ENCODE measurements around the gene SLC22A31. TPM values are rescaled to one million over a fixed set of nuclear protein-coding genes. Genes with fewer than 3 reads are reported as not detected.
A peak's percentile ranks its signal among the peaks of the same experiment; 100 is the strongest.
"Not testable (repeated sequence)": the region's sequence is repeated elsewhere in the genome, so short reads cannot be mapped to it uniquely, and the experiment has no call there.

The SLC22A31 gene
- total RNA-seq, 2 donors from 2014 or later = 68.2 TPM; not detected in 1

- TF ChIP-seq, protein P1, sequence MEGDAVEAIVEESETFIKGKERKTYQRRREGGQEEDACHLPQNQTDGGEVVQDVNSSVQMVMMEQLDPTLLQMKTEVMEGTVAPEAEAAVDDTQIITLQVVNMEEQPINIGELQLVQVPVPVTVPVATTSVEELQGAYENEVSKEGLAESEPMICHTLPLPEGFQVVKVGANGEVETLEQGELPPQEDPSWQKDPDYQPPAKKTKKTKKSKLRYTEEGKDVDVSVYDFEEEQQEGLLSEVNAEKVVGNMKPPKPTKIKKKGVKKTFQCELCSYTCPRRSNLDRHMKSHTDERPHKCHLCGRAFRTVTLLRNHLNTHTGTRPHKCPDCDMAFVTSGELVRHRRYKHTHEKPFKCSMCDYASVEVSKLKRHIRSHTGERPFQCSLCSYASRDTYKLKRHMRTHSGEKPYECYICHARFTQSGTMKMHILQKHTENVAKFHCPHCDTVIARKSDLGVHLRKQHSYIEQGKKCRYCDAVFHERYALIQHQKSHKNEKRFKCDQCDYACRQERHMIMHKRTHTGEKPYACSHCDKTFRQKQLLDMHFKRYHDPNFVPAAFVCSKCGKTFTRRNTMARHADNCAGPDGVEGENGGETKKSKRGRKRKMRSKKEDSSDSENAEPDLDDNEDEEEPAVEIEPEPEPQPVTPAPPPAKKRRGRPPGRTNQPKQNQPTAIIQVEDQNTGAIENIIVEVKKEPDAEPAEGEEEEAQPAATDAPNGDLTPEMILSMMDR (IDR thresholded peaks at IDR 0.05) = no peak
- TF ChIP-seq POLR2A (IDR thresholded peaks at IDR 0.05) = no peak
- Histone ChIP-seq H3K4me3 (no peak overlapping the region), H3K36me3 (replicated peaks in 1 of 2; ENCODE audit: insufficient read depth in 1 of 2, low read depth in 2 of 2) (no peaks in the 10 kb centered on the region), H3K9me3 (no peaks in the 10 kb centered on the region), H3K27me3 (peaks cover 0 to 16% of the 10 kb centered on the region in 2 donors), H3K4me1 (peaks cover 22% of the 10 kb centered on the region), H3K27ac (no peak overlapping the region)
- ATAC-seq (no peak), DNase-seq (no peak)
- intact Hi-C loops (cut with DNase I) = no loop called here
- WGBS, 2 donors = 74 to 81% methylated on average over 5 to 14 of the region's 14 CpGs
Measured at GRCh38 chr16:89169778-89170177, 30.6 kb downstream of the SLC22A31 start.

DNA sequence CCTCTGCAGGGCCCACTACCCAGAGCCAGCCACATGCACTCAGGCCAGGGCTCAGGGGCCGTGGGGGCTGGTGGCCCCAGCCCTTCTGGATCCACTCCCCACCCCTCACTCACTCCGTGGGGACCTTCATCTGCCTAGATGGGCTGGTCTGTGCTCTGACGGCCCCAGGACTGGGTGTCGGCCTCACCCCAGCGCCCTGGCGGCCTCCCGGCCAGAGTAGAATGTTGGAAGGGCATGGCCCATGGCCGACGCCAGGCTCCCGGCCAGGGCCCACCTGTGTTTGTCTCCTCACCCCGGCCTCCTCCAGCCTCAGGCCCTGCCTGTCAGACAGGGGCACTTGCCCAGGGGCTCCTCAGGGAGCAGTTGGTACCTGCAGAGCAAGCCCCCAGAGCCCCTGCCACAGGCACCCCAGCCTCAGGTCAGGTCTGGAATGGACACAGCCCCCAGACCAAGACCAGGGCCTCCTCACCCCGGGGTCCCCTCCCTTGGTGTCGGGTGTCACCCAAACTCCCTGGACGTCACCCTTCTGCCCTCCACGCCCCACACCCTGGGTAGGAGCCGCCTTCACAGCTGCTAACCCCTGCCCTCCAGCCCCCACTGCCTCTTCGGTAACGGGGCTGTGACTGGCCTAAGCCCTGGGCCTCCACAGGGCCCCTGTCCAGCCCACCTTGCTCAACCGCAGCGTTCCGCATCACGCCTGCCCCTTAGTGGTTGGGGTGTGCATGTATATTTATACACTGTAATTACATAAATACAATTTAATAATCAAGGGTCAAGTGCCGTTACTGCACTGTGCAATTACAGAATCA is 31.8 kb downstream of the SLC22A31 start:
- Histone ChIP-seq H3K27ac (no peak overlapping the region), H3K4me1 (peaks cover 22% of the 10 kb centered on the region), H3K9me3 (no peaks in the 10 kb centered on the region), H3K4me3 (no peak overlapping the region), H3K27me3 (peaks cover 0 to 16% of the 10 kb centered on the region in 2 donors), H3K36me3 (replicated peaks in 1 of 2; ENCODE audit: insufficient read depth in 1 of 2, low read depth in 2 of 2) (no peaks in the 10 kb centered on the region)
- TF ChIP-seq POLR2A (IDR thresholded peaks at IDR 0.05) = no peak
- TF ChIP-seq, protein P1 (IDR thresholded peaks at IDR 0.05) = no peak
- DNase-seq (no peak), ATAC-seq (no peak)
- intact Hi-C loops (cut with DNase I) = no loop called here
- 46 to 59% methylated on average over 11 to 23 of the region's 23 CpGs for WGBS, 2 donors

- Histone ChIP-seq H3K4me1 (peaks cover 22% of the 10 kb centered on the region), H3K27me3 (peaks cover 0 to 16% of the 10 kb centered on the region in 2 donors), H3K36me3 (replicated peaks in 1 of 2; ENCODE audit: insufficient read depth in 1 of 2, low read depth in 2 of 2) (no peaks in the 10 kb centered on the region), H3K4me3 (no peak overlapping the region), H3K9me3 (no peaks in the 10 kb centered on the region), H3K27ac (no peak overlapping the region)
- WGBS, 2 donors = 0 to 7% methylated on average over 2 to 17 of the region's 18 CpGs
- intact Hi-C loops (cut with DNase I) = no loop called here
- no peak for TF ChIP-seq POLR2A (IDR thresholded peaks at IDR 0.05)
- TF ChIP-seq, protein P1 (IDR thresholded peaks at IDR 0.05) = peak; percentile 77 to 93 (median 86)
- ATAC-seq = peak; percentile 34
- DNase-seq = peak; percentile 83 to 90 (median 86)
Measured at GRCh38 chr16:89167425-89167941, 32.9 kb downstream of the SLC22A31 start.

- no peak for ATAC-seq
- TF ChIP-seq, protein P1 (IDR thresholded peaks at IDR 0.05) = no peak
- no peak for TF ChIP-seq POLR2A (IDR thresholded peaks at IDR 0.05)
- no peak for DNase-seq
- Histone ChIP-seq H3K27me3 (peaks cover 0 to 16% of the 10 kb centered on the region in 2 donors), H3K4me3 (no peak overlapping the region), H3K27ac (no peak overlapping the region), H3K36me3 (replicated peaks in 1 of 2; ENCODE audit: insufficient read depth in 1 of 2, low read depth in 2 of 2) (no peaks in the 10 kb centered on the region), H3K4me1 (peaks cover 21% of the 10 kb centered on the region), H3K9me3 (no peaks in the 10 kb centered on the region)
- 55 to 61% methylated on average over 8 to 18 of the region's 18 CpGs for WGBS, 2 donors
- intact Hi-C loops (cut with DNase I) = no loop called here
Measured at GRCh38 chr16:89166696-89167424, 33.5 kb downstream of the SLC22A31 start.

DNA sequence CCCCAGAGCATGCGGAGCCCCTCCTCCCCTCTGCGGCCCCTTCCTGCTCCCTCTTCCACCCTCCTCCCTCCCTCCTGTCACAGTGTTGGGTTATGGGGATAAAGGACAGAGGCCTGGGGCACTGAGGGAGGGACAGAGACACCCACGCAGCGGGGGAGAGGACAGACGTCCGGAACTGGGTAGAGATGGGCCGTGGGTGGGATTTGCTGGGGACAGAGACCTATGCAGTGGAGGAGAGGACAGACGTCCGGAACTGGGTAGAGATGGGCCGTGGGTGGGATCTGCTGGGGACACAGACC is 34.7 kb downstream of the SLC22A31 start:
- H3K27me3 ChIP-seq = peaks cover 0 to 16% of the 10 kb centered on the region in 2 donors
- intact Hi-C loops (cut with DNase I) = not testable (repeated sequence)

More for the DNA sequence above, 34.7 kb downstream of the SLC22A31 start:
- H3K36me3 ChIP-seq (replicated peaks in 1 of 2; ENCODE audit: insufficient read depth in 1 of 2, low read depth in 2 of 2); H3K4me3 ChIP-seq; H3K9me3 ChIP-seq; DNase-seq; ATAC-seq; H3K27ac ChIP-seq: not testable (repeated sequence)
- 43% methylated on average over 10 of the region's 10 CpGs for WGBS, 2 donors
- peaks cover 12% of the 10 kb centered on the region for H3K4me1 ChIP-seq
